T-helper 2 cell treated with Interferon-gamma antibody and Interleukin-4, amounts not matched to agents 5 μg/mL and 100 μg/mL, for 36 hours (primary cell): ENCODE data around the gene PCGF1.
A peak's percentile ranks its signal among the peaks of the same experiment; 100 is the strongest.
"Not testable (repeated sequence)": the region's sequence is repeated elsewhere in the genome, so short reads cannot be mapped to it uniquely, and the experiment has no call there.

Experiments
- DNase-seq: peaks from one replicate; pipeline ENCODE4 v3.0.0; 2021; ENCODE audit warnings: low spot score
- H3K27ac Mint-ChIP-seq: one replicate; pipeline ENCODE4 v1.8.0; 2021; ENCODE audit warnings: mild to moderate bottlenecking, mixed read lengths
- H3K27me3 Mint-ChIP-seq: one replicate; pipeline ENCODE4 v1.8.0; 2021; ENCODE audit warnings: low read depth, mixed read lengths
- H3K36me3 Mint-ChIP-seq: one replicate; pipeline ENCODE4 v1.8.0; 2021; ENCODE audit warnings: low read depth, mixed read lengths
- H3K4me1 Mint-ChIP-seq: one replicate; pipeline ENCODE4 v1.8.0; 2021; ENCODE audit warnings: low read depth, mixed read lengths
- H3K4me3 Mint-ChIP-seq: one replicate; pipeline ENCODE4 v1.8.0; 2022; ENCODE audit warnings: mild to moderate bottlenecking, moderate library complexity, mixed read lengths
- H3K9me3 Mint-ChIP-seq: one replicate; pipeline ENCODE4 v1.8.0; 2021; ENCODE audit warnings: mixed read lengths

PCGF1 gene

GRCh38 chr2:74471332-74472065 is 36.0 kb downstream of the PCGF1 start:
- H3K4me1 Mint-ChIP-seq = peaks cover 15% of the 10 kb centered on the region
- H3K9me3 Mint-ChIP-seq = no peaks in the 10 kb centered on the region
- DNase-seq = no peak
- H3K27ac Mint-ChIP-seq = peak overlapping the region; percentile 98
- H3K27me3 Mint-ChIP-seq = no peaks in the 10 kb centered on the region
- peak overlapping the region; percentile 97 for H3K4me3 Mint-ChIP-seq
- peaks cover 32% of the 10 kb centered on the region for H3K36me3 Mint-ChIP-seq

GRCh38 chr2:74470742-74471141 is 36.8 kb downstream of the PCGF1 start:
- H3K36me3 Mint-ChIP-seq = peaks cover 32% of the 10 kb centered on the region
- not testable (repeated sequence) for H3K27me3 Mint-ChIP-seq, DNase-seq, H3K9me3 Mint-ChIP-seq
- peaks cover 18% of the 10 kb centered on the region for H3K4me1 Mint-ChIP-seq
- peak overlapping the region; percentile 74 for H3K4me3 Mint-ChIP-seq
- peak overlapping the region; percentile 77 for H3K27ac Mint-ChIP-seq

- peaks cover 14% of the 10 kb centered on the region for H3K36me3 Mint-ChIP-seq
- H3K9me3 Mint-ChIP-seq = no peaks in the 10 kb centered on the region
- peak overlapping the region; percentile 81 for H3K27ac Mint-ChIP-seq
- DNase-seq = no peak
- peaks cover 15% of the 10 kb centered on the region for H3K4me1 Mint-ChIP-seq
- peak overlapping the region; percentile 89 for H3K4me3 Mint-ChIP-seq
- no peaks in the 10 kb centered on the region for H3K27me3 Mint-ChIP-seq
These were observed 43.1 kb downstream of the PCGF1 start for GRCh38 chr2:74464406-74464805.

GRCh38 chr2:74462786-74463105 is 44.7 kb downstream of the PCGF1 start:
- Mint-ChIP-seq H3K27me3 (no peaks in the 10 kb centered on the region), H3K9me3 (no peaks in the 10 kb centered on the region), H3K4me3 (peak overlapping the region; percentile 58), H3K4me1 (peaks cover 20% of the 10 kb centered on the region), H3K27ac (peak overlapping the region; percentile 8), H3K36me3 (peaks cover 16% of the 10 kb centered on the region)
- DNase-seq = no peak

- Mint-ChIP-seq H3K9me3 (no peaks in the 10 kb centered on the region), H3K27ac (no peak overlapping the region), H3K4me3 (no peak overlapping the region), H3K36me3 (peaks cover 17% of the 10 kb centered on the region), H3K27me3 (no peaks in the 10 kb centered on the region), H3K4me1 (peaks cover 21% of the 10 kb centered on the region)
- DNase-seq = no peak
These were observed 45.3 kb downstream of the PCGF1 start for GRCh38 chr2:74462054-74462785.

GRCh38 chr2:74461187-74462053 is 46.1 kb downstream of the PCGF1 start:
- DNase-seq = no peak
- peaks cover 27% of the 10 kb centered on the region for H3K4me1 Mint-ChIP-seq
- H3K4me3 Mint-ChIP-seq = no peak overlapping the region
- H3K9me3 Mint-ChIP-seq = no peaks in the 10 kb centered on the region
- no peaks in the 10 kb centered on the region for H3K27me3 Mint-ChIP-seq
- peaks cover 21% of the 10 kb centered on the region for H3K36me3 Mint-ChIP-seq
- H3K27ac Mint-ChIP-seq = peak overlapping the region; percentile 45

GRCh38 chr2:74460187-74460586 is 47.3 kb downstream of the PCGF1 start:
- H3K4me3 Mint-ChIP-seq = peak overlapping the region; percentile 93
- H3K36me3 Mint-ChIP-seq = peaks cover 24% of the 10 kb centered on the region
- not testable (repeated sequence) for DNase-seq, H3K27me3 Mint-ChIP-seq, H3K9me3 Mint-ChIP-seq
- peak overlapping the region; percentile 76 for H3K27ac Mint-ChIP-seq
- H3K4me1 Mint-ChIP-seq = peaks cover 34% of the 10 kb centered on the region

- Mint-ChIP-seq H3K4me1 (peaks cover 38% of the 10 kb centered on the region), H3K27ac (peak overlapping the region; percentile 76), H3K36me3 (peaks cover 28% of the 10 kb centered on the region), H3K4me3 (peak overlapping the region; percentile 93)
- H3K9me3 Mint-ChIP-seq, H3K27me3 Mint-ChIP-seq, DNase-seq: not testable (repeated sequence)
These were observed 47.9 kb downstream of the PCGF1 start for GRCh38 chr2:74459503-74460118.

GRCh38 chr2:74458938-74459363 is 48.5 kb downstream of the PCGF1 start:
- H3K27me3 Mint-ChIP-seq = no peaks in the 10 kb centered on the region
- no peaks in the 10 kb centered on the region for H3K9me3 Mint-ChIP-seq
- no peak for DNase-seq
- H3K4me3 Mint-ChIP-seq = peak overlapping the region; percentile 93
- H3K4me1 Mint-ChIP-seq = peaks cover 43% of the 10 kb centered on the region
- peaks cover 28% of the 10 kb centered on the region for H3K36me3 Mint-ChIP-seq
- H3K27ac Mint-ChIP-seq = peak overlapping the region; percentile 98

- H3K4me3 Mint-ChIP-seq = peak within 1 kb of the TSS; percentile 93
- peaks cover 27% of the 10 kb centered on the region for H3K36me3 Mint-ChIP-seq
- no peaks in the 10 kb centered on the region for H3K9me3 Mint-ChIP-seq
- H3K4me1 Mint-ChIP-seq = peaks cover 43% of the 10 kb centered on the region
- H3K27ac Mint-ChIP-seq = peak within 1 kb of the TSS; percentile 98
- peak; percentile 100 for DNase-seq
- H3K27me3 Mint-ChIP-seq = no peaks in the 10 kb centered on the region
These were observed 49.2 kb downstream of the PCGF1 start, which contains the start of gene WBP1 for GRCh38 chr2:74458132-74458937. TSS of gene WBP1 (plus strand) at chr2:74458438. CDS start at chr2:74458603, 165 bp downstream.

- Mint-ChIP-seq H3K27ac (peak overlapping the region; percentile 98), H3K4me3 (peak overlapping the region; percentile 93), H3K4me1 (peaks cover 45% of the 10 kb centered on the region), H3K36me3 (peaks cover 21% of the 10 kb centered on the region), H3K9me3 (no peaks in the 10 kb centered on the region), H3K27me3 (no peaks in the 10 kb centered on the region)
- peak; percentile 84 for DNase-seq
These were observed 49.9 kb downstream of the PCGF1 start for GRCh38 chr2:74457549-74458131.

GRCh38 chr2:74457129-74457548 is 50.4 kb downstream of the PCGF1 start:
- Mint-ChIP-seq H3K27ac (peak overlapping the region; percentile 86), H3K9me3 (no peaks in the 10 kb centered on the region), H3K36me3 (peaks cover 18% of the 10 kb centered on the region), H3K27me3 (no peaks in the 10 kb centered on the region), H3K4me3 (peak overlapping the region; percentile 93), H3K4me1 (peaks cover 50% of the 10 kb centered on the region)
- no peak for DNase-seq
